GM12801 (cell line): ENCODE measurements around the gene CNOT3.

Experiments
- CTCF ChIP-seq: IDR thresholded peaks from one replicate; pipeline ENCODE4 v1.5.1; 2011; ENCODE audit warnings: control low read depth; ENCODE audit not compliant: insufficient read length; ENCODE audit errors: extremely low read depth

The CNOT3 gene

GRCh38 chr19:54137699-54138488 lies at the start of gene CNOT3:
Gene CNOT3, plus strand, starts transcription at chr19:54137762. Its CDS starts 5,217 bp downstream, at chr19:54142979.
- TF ChIP-seq CTCF: no peak

- TF ChIP-seq CTCF: no peak
Measured at GRCh38 chr19:54094426-54095000, 43.0 kb upstream of the CNOT3 start.

GRCh38 chr19:54095136-54095858 lies 42.3 kb upstream of the CNOT3 start:
- no peak for TF ChIP-seq CTCF

- no peak for TF ChIP-seq CTCF
Measured at GRCh38 chr19:54096617-54097106, 40.9 kb upstream of the CNOT3 start.

- TF ChIP-seq CTCF: no peak
Measured at GRCh38 chr19:54099190-54099902, 38.2 kb upstream of the CNOT3 start.

GRCh38 chr19:54100561-54100960 lies 37.0 kb upstream of the CNOT3 start, which contains the start of gene OSCAR:
Gene OSCAR, minus strand, starts transcription at chr19:54100803. Its CDS starts 11 bp downstream, at chr19:54100792.
- TF ChIP-seq CTCF: no peak
